GM18505 (cell line): Measurements from ENCODE around the gene KLF3.

ENCODE experiments used
- ATAC-seq: cut with Tn5 transposase; IDR thresholded peaks from one replicate; pipeline ENCODE4 v1.9.1; 2021; ENCODE audit not compliant: unreplicated experiment
- POLR2A ChIP-seq: IDR thresholded peaks from 4 replicates; pipeline ENCODE4 v1.6.1; 2011; ENCODE audit warnings: borderline replicate concordance; ENCODE audit not compliant: insufficient read depth, insufficient read length; ENCODE audit errors: extremely low read depth

KLF3 gene

GRCh38 chr4:38663090-38663800, 754 bp upstream of the KLF3 start:
- ATAC-seq = peak; percentile 43
- peak; percentile 64 for TF ChIP-seq POLR2A

- TF ChIP-seq POLR2A = no peak
- ATAC-seq = no peak
Observed at GRCh38 chr4:38664706-38665401, 855 bp downstream of the KLF3 start.

GRCh38 chr4:38665551-38666411, 1.8 kb downstream of the KLF3 start:
- no peak for TF ChIP-seq POLR2A
- ATAC-seq = no peak

- ATAC-seq = no peak
- TF ChIP-seq POLR2A = no peak
Observed at GRCh38 chr4:38666766-38667084, 2.7 kb downstream of the KLF3 start.

GRCh38 chr4:38667085-38667893, 3.3 kb downstream of the KLF3 start:
- no peak for ATAC-seq
- TF ChIP-seq POLR2A = no peak

- ATAC-seq = no peak
- no peak for TF ChIP-seq POLR2A
Observed at GRCh38 chr4:38668203-38668971, 4.4 kb downstream of the KLF3 start.

GRCh38 chr4:38669208-38669607, 5.2 kb downstream of the KLF3 start:
- no peak for TF ChIP-seq POLR2A
- ATAC-seq = no peak

- ATAC-seq = no peak
- no peak for TF ChIP-seq POLR2A
Observed at GRCh38 chr4:38670109-38670901, 6.3 kb downstream of the KLF3 start.

GRCh38 chr4:38670939-38671591, 7.1 kb downstream of the KLF3 start:
- ATAC-seq = peak; percentile 45
- no peak for TF ChIP-seq POLR2A

GRCh38 chr4:38671592-38671940, 7.6 kb downstream of the KLF3 start:
- no peak for ATAC-seq
- no peak for TF ChIP-seq POLR2A

- TF ChIP-seq POLR2A = no peak
- no peak for ATAC-seq
Observed at GRCh38 chr4:38672074-38672396, 8.0 kb downstream of the KLF3 start.

GRCh38 chr4:38672397-38673129, 8.6 kb downstream of the KLF3 start:
- ATAC-seq = no peak
- TF ChIP-seq POLR2A = no peak
